GM18511 (cell line): Measurements from ENCODE around the gene NEK9.
"Not testable (repeated sequence)": the region's sequence is repeated elsewhere in the genome, so short reads cannot be mapped to it uniquely, and the experiment has no call there.

Experiments
- ATAC-seq: cut with Tn5 transposase; IDR thresholded peaks from one replicate; pipeline ENCODE4 v1.9.1; 2021; ENCODE audit warnings: mild to moderate bottlenecking, moderate library complexity; ENCODE audit not compliant: unreplicated experiment

Gene NEK9

DNA sequence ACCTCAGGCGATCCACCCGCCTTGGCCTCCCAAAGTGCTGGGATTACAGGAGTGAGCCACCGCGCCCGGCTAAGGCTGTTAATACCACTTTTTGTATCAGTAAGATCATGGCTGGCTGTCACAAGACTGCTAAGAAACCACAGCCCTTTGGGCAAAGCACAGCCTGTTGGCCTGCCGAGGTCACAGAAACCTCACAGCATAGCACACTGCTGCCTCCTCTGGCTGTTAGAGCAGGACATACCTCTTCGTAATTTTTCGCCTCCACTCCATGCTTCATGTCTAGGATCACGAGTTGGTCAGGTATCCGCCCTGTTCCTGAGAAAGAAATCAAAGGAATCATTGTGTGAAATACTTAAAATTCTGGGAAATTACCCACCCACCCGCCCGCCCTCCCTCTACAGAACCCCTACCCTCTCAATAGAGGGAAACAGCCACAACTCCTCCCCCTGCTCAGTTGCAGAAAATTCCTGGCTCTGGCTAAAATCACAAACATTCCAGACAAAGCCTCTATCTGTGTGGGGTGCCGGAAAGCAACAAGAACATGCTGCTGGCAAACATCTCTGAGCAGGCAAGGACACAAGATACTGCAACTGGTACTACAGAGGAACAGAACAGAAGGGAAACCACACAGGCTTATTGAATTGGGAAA is 20.7 kb upstream of the NEK9 start:
- ATAC-seq, result no peak

- ATAC-seq, result no peak
These were observed 18.1 kb upstream of the NEK9 start for GRCh38 chr14:75144944-75145343.

DNA sequence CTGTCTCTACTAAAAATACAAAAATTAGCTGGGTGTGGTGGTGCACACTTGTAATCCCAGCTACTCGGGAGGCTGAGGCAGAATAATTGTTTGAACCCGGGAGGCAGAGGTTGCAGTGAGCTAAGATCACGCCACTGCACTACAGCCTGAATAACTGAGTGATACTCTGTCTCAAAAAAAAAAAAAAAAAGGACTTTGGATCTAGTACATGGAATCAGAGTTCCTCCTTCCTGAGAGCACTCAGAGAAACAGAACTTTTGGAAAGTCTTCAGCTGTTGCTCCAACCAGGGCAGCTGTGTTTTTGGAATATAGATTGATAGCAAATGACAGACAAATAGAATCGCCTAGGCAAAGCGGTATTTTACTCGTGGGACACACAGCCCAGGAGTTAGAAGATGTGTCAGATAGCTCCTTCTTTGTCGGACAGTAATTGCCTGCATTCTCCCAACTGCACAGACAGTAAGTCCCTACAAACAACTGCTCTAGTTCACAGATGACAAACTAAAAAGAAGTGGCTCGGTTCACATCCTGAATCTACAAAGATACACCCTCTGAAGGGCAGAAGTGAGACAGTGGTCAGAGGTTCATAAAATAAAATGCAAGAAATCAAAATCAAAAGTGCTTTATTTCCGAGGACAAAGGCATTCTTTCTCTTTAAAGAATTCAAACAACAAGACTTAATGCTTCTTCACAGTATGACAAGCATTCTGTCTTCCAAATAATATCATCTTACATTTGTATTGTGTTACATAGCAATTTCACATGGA is 17.1 kb upstream of the NEK9 start:
- no peak for ATAC-seq

DNA sequence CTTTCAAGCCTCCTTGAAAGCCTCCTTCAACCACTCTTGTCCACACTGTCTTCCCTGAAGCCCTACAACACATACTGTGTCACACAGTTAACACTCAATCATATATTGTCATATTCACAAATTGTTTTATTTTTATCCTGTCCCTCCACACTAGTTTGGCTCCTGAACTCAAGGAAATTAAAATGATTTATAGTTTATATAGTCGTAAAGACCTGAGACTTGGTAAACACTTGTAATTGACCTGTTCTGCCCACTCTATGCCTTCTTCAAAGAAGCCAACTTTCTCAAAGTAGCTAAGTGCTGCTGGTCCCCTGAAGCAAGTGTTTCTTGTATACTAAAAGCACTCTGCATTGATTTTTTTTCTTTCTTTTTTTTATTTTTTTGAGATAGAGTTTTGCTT is 15.6 kb upstream of the NEK9 start:
- no peak for ATAC-seq

- ATAC-seq, result no peak
These were observed 15.1 kb upstream of the NEK9 start for GRCh38 chr14:75141967-75142366.

GRCh38 chr14:75141062-75141461 is 14.2 kb upstream of the NEK9 start:
- no peak for ATAC-seq

DNA sequence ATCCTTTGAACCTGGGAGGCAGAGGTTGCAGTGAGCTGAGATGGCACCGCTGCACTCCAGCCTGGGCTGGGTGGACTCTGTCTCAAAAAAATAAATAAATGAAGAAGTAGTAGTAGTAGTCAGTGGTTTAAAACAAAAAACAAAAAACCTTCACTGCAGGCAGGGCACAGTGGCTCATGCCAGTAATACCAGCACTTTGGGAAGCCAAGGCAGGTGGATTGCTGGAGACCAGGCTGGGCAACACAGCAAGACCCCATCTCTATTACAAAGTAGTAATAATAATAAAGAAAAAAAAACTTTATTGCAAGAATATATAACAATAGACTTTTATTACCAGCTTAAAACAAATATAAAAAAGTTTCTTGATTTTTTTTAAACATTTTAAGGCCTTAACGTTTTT is 13.8 kb upstream of the NEK9 start:
- ATAC-seq, result no peak

- no peak for ATAC-seq
These were observed 12.3 kb upstream of the NEK9 start for GRCh38 chr14:75139185-75139584.

GRCh38 chr14:75138492-75138891 is 11.6 kb upstream of the NEK9 start:
- no peak for ATAC-seq

DNA sequence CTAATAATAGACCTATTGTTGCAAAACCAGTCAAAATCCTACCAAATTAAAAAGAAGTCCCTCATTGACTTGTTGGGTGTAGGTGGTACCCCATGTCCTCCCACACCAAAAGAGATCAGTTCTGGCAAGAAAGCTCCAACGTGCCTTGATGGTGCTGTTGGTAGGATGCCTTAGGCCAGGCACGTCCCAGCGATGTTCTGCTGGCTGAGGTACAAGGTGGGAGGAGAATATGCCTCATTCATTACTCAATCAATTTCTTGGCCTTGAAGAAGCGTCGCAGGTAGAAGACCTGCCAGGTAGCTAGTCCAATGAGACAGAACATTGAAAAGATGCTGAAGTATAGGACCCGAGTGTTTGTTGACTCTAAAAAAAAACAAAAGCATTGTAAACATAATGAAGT is 7.8 kb upstream of the NEK9 start:
- ATAC-seq, result no peak

- no peak for ATAC-seq
These were observed 6.7 kb upstream of the NEK9 start for GRCh38 chr14:75133597-75133996.

DNA sequence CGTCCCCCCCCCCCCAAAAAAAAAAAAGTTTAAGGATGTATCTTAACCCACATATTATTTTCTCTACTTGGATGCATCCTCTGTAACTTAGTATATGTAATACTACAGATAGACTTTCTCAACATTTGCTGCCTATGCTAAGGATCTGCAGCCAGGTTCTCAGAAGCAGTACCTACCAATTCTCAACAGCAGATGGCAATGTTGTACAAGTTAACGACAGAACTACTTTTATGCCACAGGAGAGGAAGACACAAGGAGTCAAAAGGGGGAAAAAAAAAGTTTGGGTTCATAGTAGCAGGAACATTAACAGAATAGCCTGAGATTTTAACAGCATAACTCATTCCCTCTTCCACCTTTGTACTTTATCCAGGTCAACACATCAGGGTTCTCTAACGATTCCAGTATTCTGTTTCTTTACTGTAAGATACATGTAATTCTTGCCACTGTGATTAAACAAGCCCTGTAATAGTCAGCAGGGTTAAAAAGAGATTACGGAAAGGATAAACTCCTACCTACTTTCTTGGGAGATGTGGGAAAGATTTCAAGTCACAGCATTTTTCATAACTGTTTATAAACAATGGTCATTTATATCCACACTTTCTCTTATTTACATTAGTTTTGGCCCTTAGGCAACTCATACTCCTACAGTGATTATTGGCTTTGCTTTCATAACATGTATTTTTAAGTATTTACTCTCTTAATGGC is 5.7 kb upstream of the NEK9 start:
- no peak for ATAC-seq

- ATAC-seq, result no peak
These were observed 1.7 kb upstream of the NEK9 start for GRCh38 chr14:75128596-75128990.

GRCh38 chr14:75127903-75128595 is 1.2 kb upstream of the NEK9 start:
- ATAC-seq, result no peak

GRCh38 chr14:75127474-75127820 is 599 bp upstream of the NEK9 start:
- not testable (repeated sequence) for ATAC-seq

DNA sequence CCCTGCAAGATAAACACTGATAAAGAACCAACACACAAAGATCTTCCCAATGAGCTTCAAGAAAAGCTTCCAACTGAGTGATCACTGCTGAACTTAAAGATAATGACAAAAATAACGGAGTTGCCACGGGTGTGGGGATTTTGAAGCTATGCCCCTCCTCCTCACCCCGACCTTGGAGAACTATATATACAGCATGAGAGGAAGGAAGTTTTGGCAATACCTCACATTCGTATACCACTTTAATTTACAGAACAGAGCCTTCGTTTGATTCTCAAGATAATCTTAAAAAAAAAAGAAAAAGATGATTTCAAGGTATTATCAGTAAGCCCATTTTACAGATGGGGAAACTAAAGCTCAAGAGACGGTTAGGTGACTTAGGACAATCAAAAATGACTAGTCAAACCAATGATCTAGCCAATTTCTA is 715 bp downstream of the NEK9 start:
- no peak for ATAC-seq

DNA sequence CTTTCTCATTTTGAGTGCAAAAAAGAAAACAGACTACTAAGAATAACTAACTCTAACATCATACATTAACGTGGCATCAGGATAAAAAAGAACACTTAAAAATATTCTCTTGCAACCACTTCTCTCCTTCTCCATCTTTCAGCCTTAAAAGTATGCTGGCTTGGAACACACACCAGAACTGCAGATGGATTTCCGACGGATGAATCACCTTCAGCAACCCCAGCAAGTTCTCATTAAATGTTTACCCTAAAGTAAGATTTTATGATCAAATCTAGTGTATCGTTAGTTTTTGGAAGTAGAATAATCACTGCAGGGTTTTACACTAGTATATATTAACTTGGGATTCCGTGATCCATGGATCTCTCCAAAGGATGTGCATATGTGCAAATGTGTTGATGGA is 1.2 kb downstream of the NEK9 start:
- ATAC-seq, result no peak

GRCh38 chr14:75123991-75124390 is 2.9 kb downstream of the NEK9 start:
- ATAC-seq, result no peak

DNA sequence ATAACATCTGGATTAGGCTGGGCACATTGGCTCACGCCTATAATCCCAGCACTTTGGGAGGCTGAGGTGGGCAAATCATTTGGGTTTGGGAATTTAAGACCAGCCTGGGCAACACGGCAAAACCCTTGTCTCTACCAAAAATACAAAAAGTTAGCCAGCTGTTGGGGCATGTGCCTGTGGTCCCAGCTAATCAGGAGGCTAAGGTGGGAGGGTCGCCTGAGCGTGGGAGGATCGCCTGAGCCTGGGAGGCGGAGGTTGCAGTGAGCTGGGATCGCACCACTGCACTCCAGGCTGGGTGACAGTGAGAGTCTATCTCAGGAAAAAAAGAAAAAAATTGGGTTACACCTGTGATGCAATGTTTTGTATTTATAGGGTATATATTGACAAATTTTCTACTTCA is 5.3 kb downstream of the NEK9 start:
- no peak for ATAC-seq

GRCh38 chr14:75120541-75121291 is 6.1 kb downstream of the NEK9 start:
- ATAC-seq, result no peak

DNA sequence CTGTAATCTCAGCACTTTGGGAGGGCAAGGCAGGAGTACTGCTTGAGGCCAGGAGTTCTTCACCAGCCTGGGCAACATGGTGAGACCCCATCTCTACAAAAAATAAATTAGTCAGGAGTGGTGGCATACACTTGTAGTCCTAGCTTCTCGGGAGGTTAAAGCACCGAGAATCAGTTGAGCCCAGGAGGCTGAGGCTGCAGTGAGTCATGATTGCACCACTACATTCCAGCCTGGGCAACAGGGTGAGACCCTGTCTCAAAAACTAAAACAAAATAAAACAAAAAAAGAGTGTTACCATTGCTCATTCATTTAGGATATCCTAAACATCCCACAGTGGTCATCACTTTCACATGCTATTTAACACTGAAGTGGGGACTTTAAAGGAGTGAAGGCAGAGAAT is 7.8 kb downstream of the NEK9 start:
- no peak for ATAC-seq
